Vagina (tissue), 2 donors: ENCODE data around the gene SHD. TPM values are rescaled to one million over a fixed set of nuclear protein-coding genes. Genes with fewer than 3 reads are reported as not detected.
"Not testable (repeated sequence)": the region's sequence is repeated elsewhere in the genome, so short reads cannot be mapped to it uniquely, and the experiment has no call there.

ENCODE experiments used
- DNase-seq, 2 donors: peaks; one replicate each; pipeline ENCODE4 v3.0.0-alpha.2; 2017; ENCODE audit errors: extremely low spot score in 2 of 2
- H3K27ac ChIP-seq: fragments of 200-600 bp; sonication (generic); one replicate; pipeline ENCODE4 v1.5.1; 2019
- H3K27me3 ChIP-seq: fragments of 200-600 bp; sonication (generic); one replicate; pipeline ENCODE4 v1.5.1; 2019
- H3K36me3 ChIP-seq, 2 donors: fragments of 200-600 bp; sonication (generic); one replicate each; pipeline ENCODE4 v1.5.1; 2017 to 2019
- H3K4me1 ChIP-seq: fragments of 200-600 bp; sonication (generic); one replicate; pipeline ENCODE4 v1.5.1; 2019
- H3K4me3 ChIP-seq, 2 donors: fragments of 200-600 bp; sonication (generic); 1 replicate in 1 of 2; 2 replicates in 1 of 2; pipeline ENCODE4 v1.5.1; 2016 to 2019
- H3K9me3 ChIP-seq: fragments of 200-600 bp; sonication (generic); one replicate; pipeline ENCODE4 v1.5.1; 2019
- POLR2A ChIP-seq, 2 donors: fragments of 450-650 bp; IDR thresholded peaks; one replicate each; pipeline ENCODE4 v1.6.1; 2017; ENCODE audit warnings: antibody characterized with exemption in 2 of 2, mild to moderate bottlenecking in 2 of 2, moderate library complexity in 2 of 2
- POLR2AphosphoS5 ChIP-seq, 2 donors: sonication (generic); formaldehyde crosslinking; IDR thresholded peaks; one replicate each; pipeline ENCODE4 v1.9.0; 2017; ENCODE audit warnings: antibody characterized with exemption in 2 of 2, mild to moderate bottlenecking in 2 of 2, low read depth in 1 of 2; ENCODE audit not compliant: insufficient read depth in 1 of 2
- intact Hi-C: fragments of 100-400 bp; cut with DNase I; formaldehyde crosslinking; loops from one replicate; pipeline ENCODE4 v1.15.1; 2023
- total RNA-seq: library from RNA; depleted of rRNA; stranded (reverse); fragments of >200 nt; gene quantifications from one replicate; pipeline ENCODE4 v1.2.3, GENCODE V29; 2016
- TF ChIP-seq, protein P1 (sequence below), 3 experiments: fragments of 450-650 bp in 2 of 3; fragments of 200-600 bp in 1 of 3; sonication (generic) in 1 of 3; IDR thresholded peaks; one replicate each; pipeline ENCODE4 v1.5.1; 2017 to 2019; ENCODE audit warnings: antibody characterized with exemption in 3 of 3, mild to moderate bottlenecking in 2 of 3, moderate library complexity in 2 of 3

Gene SHD
- total RNA-seq, 1 donor from 2014 or later, result not detected

- Histone ChIP-seq H3K9me3 (no peaks in the 10 kb centered on the region), H3K27ac (no peak overlapping the region), H3K36me3 (no peaks in the 10 kb centered on the region), H3K4me3 (no peak overlapping the region), H3K4me1 (peaks cover 4% of the 10 kb centered on the region), H3K27me3 (peaks cover 6% of the 10 kb centered on the region)
- intact Hi-C loops, result no loop called here
- TF ChIP-seq POLR2AphosphoS5 (IDR thresholded peaks at IDR 0.05; ENCODE audit: insufficient read depth in 1 of 2, low read depth in 1 of 2), result no peak
- TF ChIP-seq, protein P1, sequence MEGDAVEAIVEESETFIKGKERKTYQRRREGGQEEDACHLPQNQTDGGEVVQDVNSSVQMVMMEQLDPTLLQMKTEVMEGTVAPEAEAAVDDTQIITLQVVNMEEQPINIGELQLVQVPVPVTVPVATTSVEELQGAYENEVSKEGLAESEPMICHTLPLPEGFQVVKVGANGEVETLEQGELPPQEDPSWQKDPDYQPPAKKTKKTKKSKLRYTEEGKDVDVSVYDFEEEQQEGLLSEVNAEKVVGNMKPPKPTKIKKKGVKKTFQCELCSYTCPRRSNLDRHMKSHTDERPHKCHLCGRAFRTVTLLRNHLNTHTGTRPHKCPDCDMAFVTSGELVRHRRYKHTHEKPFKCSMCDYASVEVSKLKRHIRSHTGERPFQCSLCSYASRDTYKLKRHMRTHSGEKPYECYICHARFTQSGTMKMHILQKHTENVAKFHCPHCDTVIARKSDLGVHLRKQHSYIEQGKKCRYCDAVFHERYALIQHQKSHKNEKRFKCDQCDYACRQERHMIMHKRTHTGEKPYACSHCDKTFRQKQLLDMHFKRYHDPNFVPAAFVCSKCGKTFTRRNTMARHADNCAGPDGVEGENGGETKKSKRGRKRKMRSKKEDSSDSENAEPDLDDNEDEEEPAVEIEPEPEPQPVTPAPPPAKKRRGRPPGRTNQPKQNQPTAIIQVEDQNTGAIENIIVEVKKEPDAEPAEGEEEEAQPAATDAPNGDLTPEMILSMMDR (IDR thresholded peaks at IDR 0.05), result no peak
- TF ChIP-seq POLR2A (IDR thresholded peaks at IDR 0.05), result no peak
- DNase-seq, result no peak
Observed at GRCh38 chr19:4284974-4285373, 5.9 kb downstream of the SHD start.

GRCh38 chr19:4286141-4286540, 7.1 kb downstream of the SHD start:
- H3K4me3 ChIP-seq, H3K9me3 ChIP-seq, H3K27me3 ChIP-seq, H3K27ac ChIP-seq, H3K4me1 ChIP-seq, intact Hi-C loops, H3K36me3 ChIP-seq, DNase-seq: not testable (repeated sequence)

- intact Hi-C loops, result no loop called here
- Histone ChIP-seq H3K4me1 (no peaks in the 10 kb centered on the region), H3K9me3 (no peaks in the 10 kb centered on the region), H3K4me3 (no peak overlapping the region), H3K27ac (no peak overlapping the region), H3K27me3 (no peaks in the 10 kb centered on the region), H3K36me3 (no peaks in the 10 kb centered on the region)
- TF ChIP-seq POLR2AphosphoS5 (IDR thresholded peaks at IDR 0.05; ENCODE audit: insufficient read depth in 1 of 2, low read depth in 1 of 2) (no peak), POLR2A (IDR thresholded peaks at IDR 0.05) (no peak)
- TF ChIP-seq, protein P1 (IDR thresholded peaks at IDR 0.05), result no peak
- no peak for DNase-seq
Observed at GRCh38 chr19:4288091-4288777, 9.2 kb downstream of the SHD start.

DNA sequence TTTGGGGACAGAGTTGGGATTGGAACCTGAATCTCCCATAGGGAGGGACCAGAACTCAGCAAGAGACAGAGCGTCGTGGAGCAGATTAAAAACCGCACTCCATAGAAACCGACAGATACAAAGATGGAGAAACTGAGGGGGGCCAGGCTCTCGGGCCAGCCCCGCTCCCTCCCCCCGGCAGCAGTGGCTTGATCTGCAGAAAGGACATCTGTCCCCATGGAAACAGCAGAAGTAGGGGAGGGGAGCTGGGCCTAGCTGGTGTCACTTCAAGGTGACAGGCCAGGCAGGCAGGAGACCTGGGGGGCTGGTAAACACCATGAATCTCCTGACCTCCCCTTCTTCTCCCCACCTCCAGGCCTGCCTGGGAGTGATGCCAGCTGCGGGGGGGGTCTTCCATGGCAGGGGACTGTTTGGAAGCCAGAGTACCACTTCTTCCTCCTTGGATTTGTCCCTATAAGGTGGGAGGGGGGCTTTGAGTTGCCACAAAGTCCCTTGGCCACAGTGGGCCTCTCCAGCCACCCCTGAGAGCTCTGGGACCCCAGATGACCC, 12.2 kb downstream of the SHD start:
- H3K27me3 ChIP-seq, result no peaks in the 10 kb centered on the region
- TF ChIP-seq POLR2A (IDR thresholded peaks at IDR 0.05), result no peak
- TF ChIP-seq POLR2AphosphoS5 (IDR thresholded peaks at IDR 0.05; ENCODE audit: insufficient read depth in 1 of 2, low read depth in 1 of 2), result no peak
- TF ChIP-seq, protein P1 (IDR thresholded peaks at IDR 0.05), result no peak
- intact Hi-C loops, result no loop called here

GRCh38 chr19:4292515-4292914, 13.4 kb downstream of the SHD start:
- Histone ChIP-seq H3K4me3 (no peak overlapping the region), H3K4me1 (no peaks in the 10 kb centered on the region), H3K36me3 (no peaks in the 10 kb centered on the region), H3K27ac (no peak overlapping the region), H3K9me3 (no peaks in the 10 kb centered on the region), H3K27me3 (no peaks in the 10 kb centered on the region)
- TF ChIP-seq POLR2A (IDR thresholded peaks at IDR 0.05) (no peak), POLR2AphosphoS5 (IDR thresholded peaks at IDR 0.05; ENCODE audit: insufficient read depth in 1 of 2, low read depth in 1 of 2) (no peak)
- TF ChIP-seq, protein P1 (IDR thresholded peaks at IDR 0.05), result no peak
- no peak for DNase-seq
- intact Hi-C loops, result no loop called here

More for the DNA sequence above, 12.2 kb downstream of the SHD start:
- Histone ChIP-seq H3K27ac (no peak overlapping the region), H3K4me1 (no peaks in the 10 kb centered on the region), H3K4me3 (no peak overlapping the region), H3K9me3 (no peaks in the 10 kb centered on the region), H3K36me3 (no peaks in the 10 kb centered on the region)
- no peak for DNase-seq
